Testis (tissue), 3 donors: Measurements from ENCODE around the gene TMEM117. TPM values are rescaled to one million over a fixed set of nuclear protein-coding genes. Genes with fewer than 3 reads are reported as not detected.
"Not testable (repeated sequence)": the region's sequence is repeated elsewhere in the genome, so short reads cannot be mapped to it uniquely, and the experiment has no call there.

Source experiments
- DNase-seq: peaks from one replicate; pipeline ENCODE4 v3.0.0-alpha.2; 2019
- H3K27ac ChIP-seq, 2 donors: fragments of 200-600 bp; sonication (generic); one replicate each; pipeline ENCODE4 v1.5.1; 2019
- H3K27me3 ChIP-seq: fragments of 200-600 bp; sonication (generic); one replicate; pipeline ENCODE4 v1.5.1; 2019
- H3K36me3 ChIP-seq: fragments of 200-600 bp; sonication (generic); one replicate; pipeline ENCODE4 v1.5.1; 2017; ENCODE audit warnings: low read depth; ENCODE audit errors: missing control alignments
- H3K4me1 ChIP-seq: fragments of 200-600 bp; sonication (generic); one replicate; pipeline ENCODE4 v1.5.1; 2019
- H3K4me3 ChIP-seq, 2 donors: fragments of 200-600 bp; sonication (generic); one replicate each; pipeline ENCODE4 v1.5.1; 2017 to 2019
- H3K9me3 ChIP-seq: fragments of 200-600 bp; sonication (generic); one replicate; pipeline ENCODE4 v1.5.1; 2017
- CTCF ChIP-seq, 3 experiments: fragments of 450-650 bp in 2 of 3; fragments of 200-600 bp in 1 of 3; sonication (generic) in 1 of 3; IDR thresholded peaks; one replicate each; pipeline ENCODE4 v1.5.1; 2016 to 2019; ENCODE audit warnings: antibody characterized with exemption in 3 of 3, mild to moderate bottlenecking in 2 of 3, moderate library complexity in 1 of 3
- POLR2A ChIP-seq: fragments of 450-650 bp; IDR thresholded peaks from one replicate; pipeline ENCODE4 v1.6.1; 2017; ENCODE audit warnings: antibody characterized with exemption, mild to moderate bottlenecking, moderate library complexity
- WGBS, 2 donors: methylation state at CpG; one replicate each; pipeline ENCODE4 v1.1.5; 2018; 5-methylcytosine and 5-hydroxymethylcytosine counted together
- intact Hi-C: fragments of 100-400 bp; cut with DNase I; formaldehyde crosslinking; loops from one replicate; pipeline ENCODE4 v1.15.1; 2023; ENCODE audit warnings: low total_unique reads
- polyA plus RNA-seq: library from polyadenylated mRNA; stranded (reverse); fragments of 350-450 nt; fragmentation: Illumina TruSeq; extraction: RNeasy Lipid Tissue Mini Kit (QIAGEN cat#74804); gene quantifications from one replicate; pipeline ENCODE4 v1.2.3, GENCODE V29; 2014; ENCODE audit warnings: low read depth, low replicate concordance; ENCODE audit not compliant: insufficient read depth
- total RNA-seq, 2 donors: library from RNA; depleted of rRNA; stranded (reverse); fragments of >200 nt; gene quantifications; one replicate each; pipeline ENCODE4 v1.2.3, GENCODE V29; 2016

The TMEM117 gene
- total and polyA plus RNA-seq, 3 donors from 2014 or later = 6.1 to 17.7 (median 14.8) TPM

GRCh38 chr12:44369998-44370397, 534.1 kb downstream of the TMEM117 start:
- H3K36me3 ChIP-seq = no peaks in the 10 kb centered on the region
- TF ChIP-seq CTCF (IDR thresholded peaks at IDR 0.05) (no peak), POLR2A (no peak)
- 90 to 100% methylated on average over 1 of the region's 1 CpG for WGBS, 2 donors
- intact Hi-C loops = no loop called here
- H3K4me1 ChIP-seq = no peaks in the 10 kb centered on the region
- DNase-seq = no peak
- H3K27me3 ChIP-seq = no peaks in the 10 kb centered on the region
- no peaks in the 10 kb centered on the region for H3K9me3 ChIP-seq
- H3K27ac ChIP-seq = no peak overlapping the region
- no peak overlapping the region for H3K4me3 ChIP-seq

- intact Hi-C loops = no loop called here
- no peaks in the 10 kb centered on the region for H3K4me1 ChIP-seq
- no peak overlapping the region for H3K4me3 ChIP-seq
- no peaks in the 10 kb centered on the region for H3K9me3 ChIP-seq
- DNase-seq = no peak
- no peaks in the 10 kb centered on the region for H3K27me3 ChIP-seq
- no peaks in the 10 kb centered on the region for H3K36me3 ChIP-seq
- no peak overlapping the region for H3K27ac ChIP-seq
- TF ChIP-seq POLR2A (no peak), CTCF (IDR thresholded peaks at IDR 0.05) (no peak)
- 64 to 82% methylated on average over 3 of the region's 3 CpGs for WGBS, 2 donors
Measured at GRCh38 chr12:44370982-44371381, 535.1 kb downstream of the TMEM117 start.

GRCh38 chr12:44372259-44372658, 536.4 kb downstream of the TMEM117 start:
- TF ChIP-seq POLR2A (no peak), CTCF (IDR thresholded peaks at IDR 0.05) (no peak)
- WGBS, 2 donors = 90 to 97% methylated on average over 2 of the region's 2 CpGs

GRCh38 chr12:44375694-44376093, 539.8 kb downstream of the TMEM117 start:
- H3K27ac ChIP-seq = no peak overlapping the region
- TF ChIP-seq POLR2A = no peak
- no peak for TF ChIP-seq CTCF (IDR thresholded peaks at IDR 0.05)
- no peak overlapping the region for H3K4me3 ChIP-seq
- intact Hi-C loops = no loop called here
- no peaks in the 10 kb centered on the region for H3K4me1 ChIP-seq
- WGBS, 2 donors = 88 to 93% methylated on average over 1 of the region's 1 CpG
- no peak for DNase-seq
- no peaks in the 10 kb centered on the region for H3K36me3 ChIP-seq
- H3K27me3 ChIP-seq = no peaks in the 10 kb centered on the region
- H3K9me3 ChIP-seq = no peaks in the 10 kb centered on the region

More at GRCh38 chr12:44372259-44372658, 536.4 kb downstream of the TMEM117 start:
- H3K4me1 ChIP-seq = no peaks in the 10 kb centered on the region
- no peak for DNase-seq
- no peaks in the 10 kb centered on the region for H3K36me3 ChIP-seq
- no peak overlapping the region for H3K27ac ChIP-seq
- H3K9me3 ChIP-seq = no peaks in the 10 kb centered on the region
- no peaks in the 10 kb centered on the region for H3K27me3 ChIP-seq
- no peak overlapping the region for H3K4me3 ChIP-seq
- intact Hi-C loops = no loop called here

- intact Hi-C loops = no loop called here
- Histone ChIP-seq H3K4me3 (no peak overlapping the region), H3K4me1 (no peaks in the 10 kb centered on the region), H3K36me3 (no peaks in the 10 kb centered on the region), H3K27ac (no peak overlapping the region), H3K9me3 (no peaks in the 10 kb centered on the region), H3K27me3 (no peaks in the 10 kb centered on the region)
- no peak for DNase-seq
- 90 to 92% methylated on average over 5 of the region's 5 CpGs for WGBS, 2 donors
- TF ChIP-seq CTCF (IDR thresholded peaks at IDR 0.05) (no peak), POLR2A (no peak)
Measured at GRCh38 chr12:44377443-44378187, 541.7 kb downstream of the TMEM117 start.

- H3K9me3 ChIP-seq, DNase-seq, H3K36me3 ChIP-seq, intact Hi-C loops, H3K27ac ChIP-seq, H3K27me3 ChIP-seq, H3K4me3 ChIP-seq, H3K4me1 ChIP-seq: not testable (repeated sequence)
Measured at GRCh38 chr12:44379113-44379512, 543.2 kb downstream of the TMEM117 start.
